PC-3 (cell line): ENCODE data around the gene BEX1.

ENCODE experiments used
- EZH2 ChIP-seq: fragments of 300-600 bp; sonication (generic); IDR thresholded peaks from one replicate; pipeline ENCODE4 v1.6.1; 2017; ENCODE audit warnings: antibody characterized with exemption, mild to moderate bottlenecking, low read length; ENCODE audit not compliant: unreplicated experiment
- TF ChIP-seq, protein P1 (sequence below): fragments of 300-600 bp; sonication (generic); conservative IDR thresholded peaks from 2 replicates; pipeline ENCODE4 v1.5.1; 2017; ENCODE audit warnings: antibody characterized with exemption, low read depth, mild to moderate bottlenecking, low read length

DNA sequence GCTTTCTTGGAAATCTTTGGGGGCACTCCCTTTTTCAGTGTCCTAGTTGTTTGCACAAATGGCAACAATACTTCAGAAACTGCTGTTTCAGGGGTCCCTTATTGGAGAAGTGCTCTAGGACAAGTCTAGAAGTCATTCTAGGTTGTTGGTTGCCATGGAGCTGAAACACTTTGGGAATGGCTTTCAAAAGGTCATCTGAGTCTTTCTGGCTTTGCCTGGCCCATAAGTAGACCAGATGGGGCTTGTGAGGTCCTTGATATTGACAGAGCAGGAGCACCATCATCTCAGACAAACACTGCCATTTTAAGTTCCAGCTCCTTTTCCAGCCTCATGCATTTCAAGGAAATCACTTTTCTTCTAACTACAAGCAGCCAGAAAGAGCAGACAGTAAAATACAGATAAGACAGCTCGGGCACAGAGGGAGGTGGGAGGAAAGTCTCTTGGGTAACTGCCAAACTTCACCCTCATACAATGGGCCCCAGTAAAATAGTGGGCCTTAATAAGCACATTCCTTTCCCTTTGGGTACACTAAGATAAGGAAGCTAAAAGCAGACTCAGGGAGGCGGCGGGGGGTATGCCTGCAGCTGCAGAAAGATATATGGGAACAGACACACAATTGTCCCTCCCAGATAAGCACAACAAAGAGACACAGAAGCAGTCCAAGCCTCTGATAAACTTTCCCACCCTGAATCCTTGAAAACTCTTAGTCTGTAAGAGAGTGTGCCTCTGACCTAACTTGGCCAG lies 37.5 kb upstream of the BEX1 start:
- TF ChIP-seq, protein P1, sequence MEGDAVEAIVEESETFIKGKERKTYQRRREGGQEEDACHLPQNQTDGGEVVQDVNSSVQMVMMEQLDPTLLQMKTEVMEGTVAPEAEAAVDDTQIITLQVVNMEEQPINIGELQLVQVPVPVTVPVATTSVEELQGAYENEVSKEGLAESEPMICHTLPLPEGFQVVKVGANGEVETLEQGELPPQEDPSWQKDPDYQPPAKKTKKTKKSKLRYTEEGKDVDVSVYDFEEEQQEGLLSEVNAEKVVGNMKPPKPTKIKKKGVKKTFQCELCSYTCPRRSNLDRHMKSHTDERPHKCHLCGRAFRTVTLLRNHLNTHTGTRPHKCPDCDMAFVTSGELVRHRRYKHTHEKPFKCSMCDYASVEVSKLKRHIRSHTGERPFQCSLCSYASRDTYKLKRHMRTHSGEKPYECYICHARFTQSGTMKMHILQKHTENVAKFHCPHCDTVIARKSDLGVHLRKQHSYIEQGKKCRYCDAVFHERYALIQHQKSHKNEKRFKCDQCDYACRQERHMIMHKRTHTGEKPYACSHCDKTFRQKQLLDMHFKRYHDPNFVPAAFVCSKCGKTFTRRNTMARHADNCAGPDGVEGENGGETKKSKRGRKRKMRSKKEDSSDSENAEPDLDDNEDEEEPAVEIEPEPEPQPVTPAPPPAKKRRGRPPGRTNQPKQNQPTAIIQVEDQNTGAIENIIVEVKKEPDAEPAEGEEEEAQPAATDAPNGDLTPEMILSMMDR = no peak
- TF ChIP-seq EZH2 = no peak
